GM06990 (cell line): ENCODE results near the gene ERCC8.

Experiments
- DNase-seq: peaks from one replicate; pipeline ENCODE4 v3.0.0-alpha.2; 2011; ENCODE audit not compliant: insufficient read length; ENCODE audit errors: extremely low read depth
- H3K27me3 ChIP-seq: replicated peaks from 2 replicates; pipeline ENCODE4 v1.6.0; 2011; ENCODE audit warnings: low read length; ENCODE audit not compliant: control insufficient read depth, insufficient read depth
- H3K36me3 ChIP-seq: 2 replicates; pipeline ENCODE4 v1.5.1; 2011; ENCODE audit warnings: low read length; ENCODE audit not compliant: control insufficient read depth, insufficient read depth
- H3K4me3 ChIP-seq: replicated peaks from 2 replicates; pipeline ENCODE4 v1.5.1; 2011; ENCODE audit warnings: low read depth, mild to moderate bottlenecking, control low read depth, low read length
- CTCF ChIP-seq: IDR thresholded peaks from 2 replicates; pipeline ENCODE4 v1.5.1; 2011; ENCODE audit warnings: low read length, control low read depth, mild to moderate bottlenecking, inconsistent platforms; ENCODE audit not compliant: insufficient read depth, poor library complexity, severe bottlenecking

Gene ERCC8

GRCh38 chr5:60843386-60843935 lies 101.4 kb downstream of the ERCC8 start:
- H3K4me3 ChIP-seq: peak overlapping the region; percentile 66
- peak; percentile 22 for DNase-seq
- no peaks in the 10 kb centered on the region for H3K36me3 ChIP-seq
- peaks cover 2% of the 10 kb centered on the region; the same call in 1 of the 2 replicates for H3K27me3 ChIP-seq
- TF ChIP-seq CTCF: no peak

- no peak for DNase-seq
- peak overlapping the region; percentile 66; the same call in 1 of the 2 replicates for H3K4me3 ChIP-seq
- peaks cover 2% of the 10 kb centered on the region; the same call in 1 of the 2 replicates for H3K27me3 ChIP-seq
- H3K36me3 ChIP-seq: no peaks in the 10 kb centered on the region
- no peak for TF ChIP-seq CTCF
Observed at GRCh38 chr5:60842871-60843385, 101.9 kb downstream of the ERCC8 start.

GRCh38 chr5:60841361-60841760 lies 103.5 kb downstream of the ERCC8 start:
- DNase-seq: no peak
- H3K27me3 ChIP-seq: peaks cover 2% of the 10 kb centered on the region; the same call in 1 of the 2 replicates
- no peak for TF ChIP-seq CTCF

GRCh38 chr5:60836131-60836530 lies 108.7 kb downstream of the ERCC8 start:
- Histone ChIP-seq H3K27me3 (no peaks in the 10 kb centered on the region; the same call in 1 of the 2 replicates), H3K4me3 (no peak overlapping the region)
- no peak for TF ChIP-seq CTCF

More at GRCh38 chr5:60841361-60841760, 103.5 kb downstream of the ERCC8 start:
- H3K36me3 ChIP-seq: no peaks in the 10 kb centered on the region
- H3K4me3 ChIP-seq: no peak overlapping the region

GRCh38 chr5:60835554-60835953 lies 109.3 kb downstream of the ERCC8 start:
- TF ChIP-seq CTCF: no peak
- Histone ChIP-seq H3K4me3 (no peak overlapping the region), H3K36me3 (no peaks in the 10 kb centered on the region), H3K27me3 (no peaks in the 10 kb centered on the region; the same call in 1 of the 2 replicates)
- DNase-seq: no peak

More at GRCh38 chr5:60836131-60836530, 108.7 kb downstream of the ERCC8 start:
- DNase-seq: no peak
- no peaks in the 10 kb centered on the region for H3K36me3 ChIP-seq
